ENCODE data around the gene COL4A2.
"Not testable (repeated sequence)": the region's sequence is repeated elsewhere in the genome, so short reads cannot be mapped to it uniquely, and the experiment has no call there.

COL4A2 gene

GRCh38 chr13:110387451-110388107, 80.5 kb downstream of the COL4A2 start:
- DNase-seq = no peak

- DNase-seq = no peak
Observed at GRCh38 chr13:110388108-110388943, 81.2 kb downstream of the COL4A2 start.

- no peak for DNase-seq
Observed at GRCh38 chr13:110390567-110390966, 83.5 kb downstream of the COL4A2 start.

GRCh38 chr13:110391273-110391672, 84.2 kb downstream of the COL4A2 start:
- DNase-seq = no peak

GRCh38 chr13:110392510-110393240, 85.6 kb downstream of the COL4A2 start:
- DNase-seq = no peak

DNA sequence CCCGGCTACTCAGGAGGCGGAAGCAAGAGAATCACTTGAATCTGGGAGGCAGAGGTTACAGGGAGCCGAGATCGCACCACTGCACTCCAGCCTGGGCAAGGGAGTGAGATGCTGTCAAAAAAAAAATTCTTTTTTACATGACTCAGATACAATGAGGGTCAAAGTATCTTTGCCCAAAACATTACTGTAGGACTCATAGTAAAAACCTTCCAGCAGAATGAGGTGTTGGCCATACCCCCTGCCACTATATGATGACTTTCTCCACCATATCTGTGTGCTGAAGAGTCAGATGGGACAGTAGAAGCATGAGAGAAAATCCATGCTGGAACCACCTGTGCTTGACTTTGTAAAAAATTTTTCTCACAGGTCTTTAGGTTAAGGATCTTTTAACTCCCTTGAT, 86.7 kb downstream of the COL4A2 start:
- DNase-seq = no peak

DNA sequence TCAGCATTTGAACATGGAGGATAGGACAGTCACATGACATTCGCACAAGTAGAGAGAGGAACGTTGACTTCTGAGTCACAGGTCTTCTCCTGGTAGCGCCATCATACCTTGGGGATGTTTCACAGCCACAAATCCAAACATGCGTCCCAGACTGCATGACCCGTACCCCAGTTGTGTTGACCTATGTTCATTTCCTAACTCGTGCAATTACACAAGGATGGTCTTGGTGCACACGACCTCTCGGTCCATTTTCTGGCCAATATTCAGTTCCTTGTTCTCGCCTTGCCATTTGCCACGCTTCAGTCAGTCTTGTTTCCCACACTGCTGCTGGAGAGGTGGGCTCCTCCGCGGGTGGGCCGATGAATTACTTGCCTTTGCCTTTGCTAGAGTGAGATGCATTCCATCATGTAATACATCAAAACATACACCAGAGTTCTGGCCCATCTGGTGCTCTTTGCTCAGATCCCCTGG, 87.3 kb downstream of the COL4A2 start:
- no peak for DNase-seq

- DNase-seq = not testable (repeated sequence)
Observed at GRCh38 chr13:110395616-110396015, 88.5 kb downstream of the COL4A2 start.

DNA sequence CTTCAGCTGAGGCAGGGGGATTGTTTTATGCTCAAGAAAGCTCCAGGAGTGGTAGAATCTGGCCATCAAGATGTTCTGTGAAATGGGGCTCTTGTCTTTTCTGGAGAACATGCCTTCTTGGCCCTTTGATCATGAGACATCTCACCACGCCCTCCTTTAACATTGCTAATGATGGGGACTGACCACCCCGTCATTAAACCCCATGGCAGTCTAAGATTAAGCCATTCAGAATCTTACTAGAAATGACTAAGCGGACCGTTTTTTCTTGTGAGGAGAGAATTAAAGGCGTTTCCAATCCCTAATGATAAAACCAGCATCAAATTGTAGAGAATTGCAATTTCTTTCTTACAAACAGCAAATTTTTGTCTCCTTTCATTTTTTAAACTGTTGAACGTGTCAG, 89.4 kb downstream of the COL4A2 start:
- DNase-seq = no peak

- DNase-seq = no peak
Observed at GRCh38 chr13:110396913-110397381, 89.9 kb downstream of the COL4A2 start.

DNA sequence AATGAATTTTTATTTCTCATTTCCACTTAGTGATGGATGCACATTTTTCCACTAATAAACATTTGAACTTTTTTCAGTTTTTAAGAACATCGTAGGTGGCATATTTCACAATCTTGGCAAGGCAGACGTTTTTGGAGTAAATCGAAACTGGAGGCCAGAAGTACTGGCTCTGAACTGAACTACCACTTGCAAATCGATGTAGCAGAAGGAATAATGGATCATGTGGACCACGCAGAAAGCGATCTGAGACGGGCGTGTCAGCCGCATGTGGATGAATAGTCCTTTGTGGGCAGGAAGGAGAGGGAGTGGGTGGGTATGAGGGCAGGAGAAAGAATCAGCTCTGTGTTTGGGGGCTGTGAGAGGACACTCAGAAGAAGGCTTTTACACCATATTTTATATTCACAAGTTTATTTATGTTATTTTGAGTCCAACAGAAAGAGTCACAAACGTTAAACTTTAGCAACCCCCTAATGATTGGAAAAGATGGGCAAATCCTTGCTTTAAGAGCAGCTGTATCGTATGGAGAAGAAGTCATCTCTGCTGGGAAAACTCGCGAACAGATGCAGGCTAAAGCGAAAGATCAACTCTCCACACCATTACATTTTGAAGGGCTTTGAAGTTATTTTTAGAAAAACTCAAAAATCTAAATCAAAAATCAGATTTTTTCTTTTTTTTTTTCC, 90.5 kb downstream of the COL4A2 start:
- DNase-seq = no peak

DNA sequence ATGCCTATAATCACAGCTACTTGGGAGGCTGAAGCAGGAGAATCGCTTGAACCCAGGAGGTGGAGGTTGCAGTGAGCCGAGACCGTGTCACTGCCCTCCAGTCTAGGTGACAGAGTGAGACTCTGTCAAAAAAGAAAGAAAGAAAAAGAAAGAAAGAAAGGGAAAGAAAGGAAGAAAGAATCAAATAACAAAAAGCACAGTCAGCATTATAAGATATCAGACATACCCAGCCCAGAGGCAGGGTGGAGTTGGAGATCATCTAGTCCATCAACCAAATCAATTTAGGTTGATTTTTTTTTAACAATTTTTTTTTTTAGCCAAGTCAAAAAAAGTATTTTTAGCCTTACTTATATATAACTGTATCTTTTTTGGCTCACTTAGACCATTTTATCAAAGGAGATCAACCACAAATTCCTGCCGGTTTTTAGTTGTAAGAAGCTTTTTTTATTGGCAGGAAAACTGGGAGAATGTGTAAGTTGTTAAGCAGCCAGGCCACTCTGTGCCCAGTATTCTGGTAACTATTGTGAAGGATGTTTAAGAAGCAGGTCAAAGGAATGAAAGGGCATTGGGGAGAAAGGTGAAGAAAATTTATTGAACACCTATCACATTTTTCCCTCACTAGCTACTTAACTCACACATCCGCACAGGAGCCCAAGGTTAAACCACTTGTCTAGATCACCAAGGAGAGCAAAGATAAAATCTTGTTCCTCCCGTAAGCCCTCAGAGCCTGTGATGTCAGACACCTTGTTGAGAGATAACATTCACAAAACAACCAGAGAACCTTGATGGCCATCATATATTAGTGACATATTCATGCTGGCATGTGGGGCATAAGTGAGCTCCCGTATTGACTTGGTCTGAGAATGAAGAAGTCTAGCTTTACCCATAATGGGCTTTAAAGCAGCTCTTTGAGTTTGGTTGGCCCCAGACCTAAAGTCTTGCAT, 91.8 kb downstream of the COL4A2 start:
- no peak for DNase-seq

GRCh38 chr13:110399801-110400200, 92.7 kb downstream of the COL4A2 start:
- DNase-seq = no peak

GRCh38 chr13:110400786-110401533, 93.9 kb downstream of the COL4A2 start:
- DNase-seq = no peak

- no peak for DNase-seq
Observed at GRCh38 chr13:110402299-110403069, 95.4 kb downstream of the COL4A2 start.

DNA sequence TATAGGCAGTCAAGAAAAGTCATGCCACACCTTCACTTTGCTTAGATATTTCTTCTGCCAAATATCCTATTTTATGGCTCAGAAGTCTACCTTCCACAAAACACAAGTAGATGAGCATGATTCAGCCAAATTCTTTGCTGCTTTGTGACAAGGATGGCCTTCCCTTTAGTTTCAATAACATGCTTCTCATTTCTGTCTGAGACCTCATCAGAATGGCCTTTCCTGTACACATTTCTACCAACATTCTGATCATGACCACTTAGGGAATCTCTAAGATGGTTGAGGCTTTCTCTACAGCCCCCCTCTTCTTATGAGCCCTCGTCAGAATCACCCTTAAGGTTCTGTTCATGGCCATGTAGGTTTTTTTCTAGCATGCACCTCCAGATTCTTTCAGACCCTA, 96.2 kb downstream of the COL4A2 start:
- no peak for DNase-seq

DNA sequence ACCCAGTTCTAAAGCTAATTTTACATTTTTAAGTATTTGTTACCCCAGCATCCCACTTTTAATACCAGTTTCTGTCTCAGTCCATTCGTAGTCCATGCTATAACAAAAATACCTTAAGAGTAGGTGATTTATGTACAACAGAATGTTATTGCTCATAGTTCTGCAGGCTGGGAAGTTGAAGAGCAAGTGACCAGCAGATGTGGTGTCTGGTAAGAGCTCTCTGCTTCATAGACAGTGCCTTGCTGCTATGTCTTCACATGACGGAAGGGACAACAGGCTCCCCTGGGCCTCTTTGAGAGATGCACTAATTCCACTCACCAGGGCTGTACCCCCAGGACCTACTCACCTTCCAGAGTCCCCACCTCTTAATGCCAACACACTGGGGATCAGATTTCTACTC, 96.6 kb downstream of the COL4A2 start:
- no peak for DNase-seq

DNA sequence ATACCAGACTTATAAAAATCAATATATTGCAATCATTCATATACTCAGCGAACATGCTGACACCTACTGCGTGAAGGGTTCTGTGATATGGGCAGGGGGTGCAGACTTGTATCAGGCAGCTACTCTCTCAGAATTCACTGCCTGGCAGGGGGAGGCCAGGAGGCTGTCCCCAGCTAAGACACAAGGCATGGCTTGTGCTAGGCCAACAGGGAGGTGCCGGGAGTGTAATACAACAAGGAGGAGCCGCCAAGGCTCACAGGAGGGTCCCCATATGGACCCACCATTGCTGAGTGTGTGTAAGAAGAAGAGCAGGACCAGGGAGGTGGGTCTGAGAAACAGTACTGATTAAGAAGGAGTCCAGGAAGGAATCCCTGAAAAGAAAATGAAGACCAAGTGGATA, 97.2 kb downstream of the COL4A2 start:
- DNase-seq = no peak

DNA sequence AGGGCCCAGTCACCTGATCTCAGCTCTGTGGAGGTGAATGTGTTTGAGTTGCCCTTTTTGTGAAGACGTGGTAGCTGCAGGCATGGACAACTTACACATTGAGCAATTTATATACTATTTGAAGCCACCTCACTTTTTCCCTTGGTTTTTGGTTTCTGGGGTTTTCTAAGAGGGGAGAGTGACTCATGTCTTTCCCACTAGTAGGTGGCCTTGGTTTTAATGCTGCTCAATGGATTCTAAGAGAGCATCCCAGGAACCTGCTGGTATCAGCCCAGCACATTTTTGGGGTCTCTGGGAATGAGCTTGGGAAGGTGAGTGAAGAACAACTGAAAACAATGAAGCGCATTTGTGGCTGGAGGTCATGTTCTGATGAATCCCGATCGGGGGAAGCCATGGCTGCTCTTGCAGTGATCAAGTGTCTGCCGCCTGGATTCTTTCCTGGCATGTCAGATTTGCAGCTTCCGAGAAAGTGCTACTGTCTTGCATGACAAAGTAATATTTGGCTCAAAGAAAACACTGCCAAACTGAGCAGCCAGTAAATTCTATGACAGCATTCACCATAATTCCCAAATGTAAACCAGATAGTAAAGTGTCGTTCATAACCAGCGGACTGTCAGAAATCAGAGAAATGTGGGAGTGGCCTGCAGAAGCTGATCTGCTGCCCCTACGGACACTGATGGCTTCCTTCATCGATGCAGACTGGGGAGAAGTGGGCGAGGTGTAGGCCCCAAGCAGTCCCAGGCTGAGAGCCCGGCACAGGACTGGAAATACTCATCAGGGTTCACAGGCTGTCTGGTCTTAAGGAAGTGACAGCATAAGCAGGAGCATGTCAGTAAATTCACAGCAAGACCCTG, 98.7 kb downstream of the COL4A2 start:
- DNase-seq = no peak

Measured in NCI-H2171 (cell line).